ENCODE results near the gene TMEM144.
A peak's percentile ranks its signal among the peaks of the same experiment; 100 is the strongest.
"Not testable (repeated sequence)": the region's sequence is repeated elsewhere in the genome, so short reads cannot be mapped to it uniquely, and the experiment has no call there.

Gene TMEM144

GRCh38 chr4:158192439-158193158 lies 17.7 kb upstream of the TMEM144 start:
- FAIRE-seq: no peak

GRCh38 chr4:158193171-158193749 lies 17.0 kb upstream of the TMEM144 start:
- FAIRE-seq: no peak

GRCh38 chr4:158195297-158195696 lies 15.0 kb upstream of the TMEM144 start:
- FAIRE-seq: no peak

- no peak for FAIRE-seq
Measured at GRCh38 chr4:158197194-158197776, 13.0 kb upstream of the TMEM144 start.

GRCh38 chr4:158200214-158200613 lies 10.1 kb upstream of the TMEM144 start:
- FAIRE-seq: no peak

- no peak for FAIRE-seq
Measured at GRCh38 chr4:158201322-158201721, 9.0 kb upstream of the TMEM144 start.

GRCh38 chr4:158201876-158202275 lies 8.4 kb upstream of the TMEM144 start:
- FAIRE-seq: no peak

GRCh38 chr4:158202481-158202880 lies 7.8 kb upstream of the TMEM144 start:
- no peak for FAIRE-seq

GRCh38 chr4:158203436-158203835 lies 6.8 kb upstream of the TMEM144 start:
- no peak for FAIRE-seq

- FAIRE-seq: peak; percentile 76
Measured at GRCh38 chr4:158203929-158204328, 6.4 kb upstream of the TMEM144 start.

GRCh38 chr4:158208963-158209640 lies 1.2 kb upstream of the TMEM144 start:
- FAIRE-seq: no peak

- no peak for FAIRE-seq
Measured at GRCh38 chr4:158211222-158211621, 936 bp downstream of the TMEM144 start.

- FAIRE-seq: no peak
Measured at GRCh38 chr4:158213466-158213865, 3.2 kb downstream of the TMEM144 start.

- FAIRE-seq: no peak
Measured at GRCh38 chr4:158214856-158215255, 4.6 kb downstream of the TMEM144 start.

GRCh38 chr4:158217763-158218162 lies 7.5 kb downstream of the TMEM144 start:
- FAIRE-seq: no peak

GRCh38 chr4:158219623-158220022 lies 9.3 kb downstream of the TMEM144 start:
- FAIRE-seq: no peak

- FAIRE-seq: not testable (repeated sequence)
Measured at GRCh38 chr4:158224318-158224717, 14.0 kb downstream of the TMEM144 start.

GRCh38 chr4:158224999-158225398 lies 14.7 kb downstream of the TMEM144 start:
- not testable (repeated sequence) for FAIRE-seq

GRCh38 chr4:158227880-158228279 lies 17.6 kb downstream of the TMEM144 start:
- FAIRE-seq: not testable (repeated sequence)

- not testable (repeated sequence) for FAIRE-seq
Measured at GRCh38 chr4:158228399-158228798, 18.1 kb downstream of the TMEM144 start.

GRCh38 chr4:158229768-158230167 lies 19.5 kb downstream of the TMEM144 start:
- no peak for FAIRE-seq

- no peak for FAIRE-seq
Measured at GRCh38 chr4:158234671-158235070, 24.4 kb downstream of the TMEM144 start.

- no peak for FAIRE-seq
Measured at GRCh38 chr4:158236304-158237030, 26.2 kb downstream of the TMEM144 start.

All from colon (tissue), 2 donors.